IPS-18c (cell line): ENCODE measurements around the gene NR6A1.
A peak's percentile ranks its signal among the peaks of the same experiment; 100 is the strongest.
"Not testable (repeated sequence)": the region's sequence is repeated elsewhere in the genome, so short reads cannot be mapped to it uniquely, and the experiment has no call there.

Experiments
- H3K4me3 ChIP-seq: 2 replicates; pipeline ENCODE4 v1.7.0; 2013; ENCODE audit warnings: low read depth, mild to moderate bottlenecking, low read length, moderate library complexity; ENCODE audit not compliant: insufficient read depth
- H3K9me3 ChIP-seq: one replicate; pipeline ENCODE4 v1.6.1; 2013; ENCODE audit warnings: mild to moderate bottlenecking, low read length, moderate library complexity; ENCODE audit not compliant: control insufficient read depth, insufficient read depth

Gene NR6A1

DNA sequence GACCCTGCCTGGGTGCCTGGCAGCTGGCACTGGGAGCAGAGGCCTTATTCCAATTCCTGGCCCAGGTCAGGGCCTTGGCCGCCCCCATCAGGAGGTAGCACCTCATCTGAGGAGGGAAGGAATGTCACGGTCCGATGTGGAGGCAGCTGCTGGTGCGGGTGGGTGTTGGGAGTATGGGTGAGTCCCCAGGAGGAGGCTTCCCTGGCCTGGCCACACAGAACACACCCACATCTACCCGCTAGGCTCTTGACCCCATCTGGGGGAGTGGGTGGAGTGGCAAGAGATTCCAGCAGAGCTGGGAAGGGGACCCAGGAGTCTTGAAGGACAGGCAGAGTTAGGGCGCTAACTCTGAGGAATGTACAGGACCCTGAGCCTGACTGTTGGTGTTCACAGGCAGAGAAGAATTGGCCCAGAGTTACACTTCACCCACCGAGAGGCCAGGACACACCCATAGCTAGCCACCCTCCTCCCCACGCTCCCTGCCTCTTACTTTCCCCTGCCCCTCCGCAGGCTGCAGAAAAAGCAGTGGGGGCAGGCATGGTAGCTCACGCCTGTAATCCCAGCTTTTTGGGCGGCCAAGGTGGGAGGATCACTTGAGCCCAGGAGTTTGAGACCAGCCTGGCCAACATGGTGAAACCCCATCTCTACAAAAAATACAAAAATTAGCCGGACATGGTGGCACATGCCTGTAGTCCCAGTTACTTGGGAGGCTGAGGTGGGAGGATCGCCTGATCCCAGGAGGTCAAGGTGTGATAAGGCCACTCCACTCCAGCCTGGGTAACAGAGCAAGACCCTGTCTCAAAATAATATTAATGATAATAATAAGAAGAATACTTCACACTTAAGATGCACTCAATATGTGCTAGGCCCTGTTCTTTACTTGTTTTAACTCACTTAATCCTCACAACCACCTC lies 11.8 kb upstream of the NR6A1 start:
- Histone ChIP-seq H3K9me3 (no peaks in the 10 kb centered on the region), H3K4me3 (no peak overlapping the region)

DNA sequence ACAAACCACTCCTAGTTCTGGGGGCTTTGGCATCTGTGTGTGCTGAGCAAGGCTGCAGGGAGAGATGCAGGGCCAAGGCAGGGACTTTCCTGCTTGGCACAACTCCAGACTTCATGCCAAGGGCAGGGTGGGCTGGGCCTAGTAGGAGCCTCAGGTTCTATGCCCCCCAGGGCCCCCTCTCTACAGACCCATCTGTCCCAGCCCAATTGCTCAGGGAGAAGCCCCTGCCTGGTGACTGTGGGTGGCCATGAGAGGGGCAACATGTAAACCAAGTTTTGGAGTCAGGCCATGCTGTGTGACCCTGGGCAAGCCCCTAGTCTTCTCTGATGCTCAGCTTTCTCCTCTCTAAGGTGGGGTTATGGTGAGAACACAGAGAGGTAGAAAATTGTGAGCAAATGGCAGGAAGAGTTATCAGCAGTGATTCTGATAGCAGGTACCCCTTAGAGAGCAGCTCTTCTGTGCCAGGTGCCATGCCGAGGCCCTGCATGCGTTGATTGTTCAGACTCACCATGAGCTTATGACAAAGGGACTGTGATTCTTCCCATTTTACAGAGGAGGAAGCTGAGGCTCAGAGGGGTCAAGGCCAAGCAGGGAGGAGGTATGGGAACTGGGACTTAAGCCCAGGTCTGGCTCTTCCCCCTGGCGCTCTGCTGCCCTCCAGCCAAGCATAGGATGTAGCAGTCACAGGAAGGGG lies 11.0 kb upstream of the NR6A1 start:
- Histone ChIP-seq H3K9me3 (no peaks in the 10 kb centered on the region), H3K4me3 (no peak overlapping the region)

DNA sequence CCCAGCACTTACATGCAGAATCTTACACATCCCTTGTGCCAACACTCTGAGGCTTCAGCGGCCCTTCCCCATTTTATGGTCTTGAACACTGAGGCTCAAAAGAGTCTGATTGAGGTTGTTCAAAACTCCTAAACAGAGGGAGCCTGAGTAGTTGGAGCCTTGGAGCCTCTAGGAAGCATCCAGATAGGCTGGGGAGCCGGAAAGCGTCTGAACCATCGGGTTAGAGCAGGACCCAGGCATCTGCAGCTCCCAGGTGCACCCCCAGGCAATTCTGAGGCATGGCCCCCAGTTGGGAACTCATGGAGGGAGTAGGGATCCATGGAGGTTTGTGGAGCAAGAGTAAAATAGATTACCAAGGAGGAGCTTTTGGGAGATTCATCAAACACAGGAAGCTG lies 9.6 kb upstream of the NR6A1 start:
- Histone ChIP-seq H3K4me3 (no peak overlapping the region), H3K9me3 (no peaks in the 10 kb centered on the region)

DNA sequence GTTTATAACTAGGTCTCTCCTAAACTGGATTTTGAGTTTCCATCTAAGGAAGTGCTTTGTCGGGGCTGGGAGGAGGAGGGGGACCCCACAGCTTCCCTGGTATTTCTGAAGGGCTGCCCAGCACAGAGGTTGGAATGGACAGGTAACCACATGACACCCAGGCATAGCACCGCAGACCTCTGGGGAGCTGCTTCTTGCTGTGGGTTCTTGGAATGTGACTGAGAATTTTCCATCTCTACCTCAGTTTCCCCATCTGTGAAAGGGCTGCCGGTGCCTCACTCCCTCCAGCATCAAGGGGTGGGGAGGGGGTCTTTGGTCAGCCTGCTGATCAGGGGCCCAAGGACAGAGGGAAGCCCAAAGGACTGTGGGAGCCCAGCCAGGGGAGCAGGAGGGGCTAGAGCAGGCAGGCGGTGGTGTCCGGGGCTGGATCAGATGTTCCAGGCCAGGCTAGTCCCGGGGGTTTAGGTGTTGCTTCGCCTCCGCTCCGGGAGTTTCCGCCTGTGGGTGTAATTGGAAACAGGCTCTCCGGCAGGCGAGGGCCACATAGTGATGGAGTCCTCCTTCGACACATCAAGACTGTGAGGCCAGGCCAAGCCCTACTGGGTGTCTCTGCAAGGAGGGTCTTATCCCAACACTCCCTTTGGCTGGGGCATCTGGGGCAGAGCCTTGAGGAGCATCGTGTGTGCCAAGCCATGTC lies 9.1 kb upstream of the NR6A1 start:
- Histone ChIP-seq H3K4me3 (no peak overlapping the region), H3K9me3 (no peaks in the 10 kb centered on the region)

DNA sequence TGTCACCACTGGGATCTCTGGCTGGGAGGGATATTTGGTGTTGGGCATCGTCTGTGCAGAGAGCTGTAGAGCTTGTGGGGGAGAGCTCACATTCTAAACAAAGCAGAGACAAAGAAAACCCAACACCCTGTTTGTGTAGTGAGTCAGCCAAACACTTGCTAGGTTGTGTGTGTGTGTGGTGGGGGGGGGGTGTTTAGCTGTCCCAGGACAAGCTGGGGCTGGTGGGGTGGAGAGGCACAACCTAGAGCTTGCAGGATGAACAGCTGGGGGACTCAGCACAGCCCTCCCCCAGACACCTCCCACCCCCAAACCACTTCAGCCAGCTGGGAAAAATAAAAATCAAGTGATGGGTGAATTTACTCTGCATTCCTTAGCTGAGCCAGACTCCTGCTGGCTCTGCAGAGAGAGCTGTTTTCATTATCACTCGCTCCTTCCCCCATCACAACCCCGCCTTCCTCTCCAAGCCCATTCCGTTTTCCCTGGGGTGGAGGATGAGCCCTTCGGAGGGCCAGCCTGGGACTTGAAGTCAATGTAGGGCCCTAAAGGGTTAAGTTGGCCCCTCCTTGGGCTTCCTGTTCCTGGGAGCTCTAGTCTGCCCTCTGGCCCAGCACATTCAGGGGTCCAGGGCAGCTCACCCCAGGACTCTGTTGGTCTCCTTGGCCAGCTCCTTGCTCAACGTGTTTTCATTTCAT lies 8.4 kb upstream of the NR6A1 start:
- no peak overlapping the region for H3K4me3 ChIP-seq

DNA sequence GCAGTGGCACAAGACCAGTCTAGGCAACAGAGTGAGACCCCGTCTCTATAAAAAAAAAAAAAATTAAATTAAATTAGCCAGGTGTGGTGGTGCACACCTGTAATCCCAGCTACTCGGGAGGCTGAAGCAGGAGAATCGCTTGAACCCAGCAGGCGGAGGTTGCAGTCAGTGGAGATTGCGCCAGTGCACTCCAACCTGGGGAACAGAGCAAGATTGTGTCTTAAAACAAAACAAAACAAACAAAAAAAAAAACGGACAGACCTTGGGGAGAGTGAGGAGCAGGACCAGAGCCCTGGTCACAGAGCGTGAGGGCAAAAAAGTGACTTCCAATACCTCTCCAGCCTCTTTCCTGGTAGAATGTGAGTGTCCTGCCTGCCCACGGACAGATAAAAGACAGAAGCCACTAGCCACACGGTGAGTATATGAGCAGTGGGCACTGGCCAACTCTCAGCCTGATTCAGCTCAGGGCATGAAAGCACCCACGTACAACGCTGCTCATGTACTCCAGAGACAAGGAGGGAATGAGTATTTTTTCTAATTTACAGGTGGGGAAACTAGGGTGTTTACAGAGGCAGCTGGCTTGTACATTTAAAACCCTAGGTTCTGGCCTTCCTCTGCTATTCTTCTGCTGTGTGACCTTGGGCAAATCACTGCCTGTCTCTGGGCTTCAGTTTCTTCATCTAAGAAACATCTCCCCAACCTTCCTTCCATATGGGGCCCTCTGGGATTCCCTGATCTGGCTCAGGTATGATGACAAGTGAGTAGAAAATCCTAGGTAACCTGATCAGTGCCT lies 7.7 kb upstream of the NR6A1 start:
- Histone ChIP-seq H3K4me3 (no peak overlapping the region), H3K9me3 (no peaks in the 10 kb centered on the region)

More for the DNA sequence above, 8.4 kb upstream of the NR6A1 start:
- H3K9me3 ChIP-seq: no peaks in the 10 kb centered on the region

DNA sequence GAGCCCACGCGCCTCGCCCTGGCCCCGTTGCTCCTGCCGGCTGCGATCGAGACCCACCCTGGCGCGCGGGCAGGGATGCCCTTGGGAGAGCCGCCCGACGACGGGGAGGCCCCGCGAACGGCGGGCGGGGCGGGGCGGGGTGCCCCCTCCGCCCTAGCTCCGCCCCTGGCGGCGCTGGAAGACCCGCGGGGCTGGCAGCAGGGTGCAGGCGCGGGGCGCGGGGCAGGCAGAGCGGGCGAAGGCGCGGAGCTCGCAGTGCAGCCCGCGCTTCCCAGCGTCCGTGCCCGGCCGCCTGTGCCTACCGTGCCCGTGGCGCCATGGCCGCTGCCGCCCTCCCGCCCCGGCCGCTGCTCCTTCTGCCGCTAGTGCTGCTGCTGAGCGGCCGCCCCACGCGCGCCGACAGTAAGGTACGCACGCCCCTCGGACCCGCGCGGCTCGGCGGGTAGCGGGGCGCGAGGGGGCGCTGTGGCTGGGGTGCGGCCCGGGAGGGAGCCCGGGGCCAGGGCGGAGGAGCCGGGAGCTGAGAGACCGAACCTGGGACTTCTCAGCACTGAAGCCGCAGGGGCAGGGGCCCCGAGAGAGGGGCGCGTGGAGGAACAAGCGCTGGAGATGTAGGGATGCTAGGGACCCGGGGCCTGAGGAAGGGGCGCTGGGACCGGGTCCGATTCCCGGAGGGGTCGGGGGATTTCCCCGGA lies 6.0 kb upstream of the NR6A1 start, which contains the start of gene OLFML2A:
Gene OLFML2A (plus strand): TSS at position 180 of the 695 bp plus-strand sequence. CDS start 138 bp downstream, at position 318.
- H3K4me3 ChIP-seq: peak within 1 kb of the TSS; percentile 62
- H3K9me3 ChIP-seq: no peaks in the 10 kb centered on the region

DNA sequence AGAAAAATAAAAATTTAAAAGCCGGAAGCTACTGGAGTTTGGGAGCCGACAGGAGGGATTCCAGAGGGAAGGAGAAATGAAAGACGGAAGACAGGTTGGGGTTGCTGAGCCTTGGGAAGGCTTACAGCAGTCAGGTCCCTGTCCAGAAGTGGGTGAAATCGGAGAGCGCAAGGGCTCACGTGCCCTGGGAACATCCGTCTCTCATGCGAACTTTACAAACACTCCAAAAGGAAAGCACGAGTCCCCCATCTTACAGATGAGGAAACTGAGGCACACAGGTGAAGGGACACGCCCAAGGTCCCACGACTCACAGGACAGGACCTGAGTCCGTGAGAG lies 5.5 kb upstream of the NR6A1 start:
- peak overlapping the region; percentile 62 for H3K4me3 ChIP-seq
- H3K9me3 ChIP-seq: no peaks in the 10 kb centered on the region

DNA sequence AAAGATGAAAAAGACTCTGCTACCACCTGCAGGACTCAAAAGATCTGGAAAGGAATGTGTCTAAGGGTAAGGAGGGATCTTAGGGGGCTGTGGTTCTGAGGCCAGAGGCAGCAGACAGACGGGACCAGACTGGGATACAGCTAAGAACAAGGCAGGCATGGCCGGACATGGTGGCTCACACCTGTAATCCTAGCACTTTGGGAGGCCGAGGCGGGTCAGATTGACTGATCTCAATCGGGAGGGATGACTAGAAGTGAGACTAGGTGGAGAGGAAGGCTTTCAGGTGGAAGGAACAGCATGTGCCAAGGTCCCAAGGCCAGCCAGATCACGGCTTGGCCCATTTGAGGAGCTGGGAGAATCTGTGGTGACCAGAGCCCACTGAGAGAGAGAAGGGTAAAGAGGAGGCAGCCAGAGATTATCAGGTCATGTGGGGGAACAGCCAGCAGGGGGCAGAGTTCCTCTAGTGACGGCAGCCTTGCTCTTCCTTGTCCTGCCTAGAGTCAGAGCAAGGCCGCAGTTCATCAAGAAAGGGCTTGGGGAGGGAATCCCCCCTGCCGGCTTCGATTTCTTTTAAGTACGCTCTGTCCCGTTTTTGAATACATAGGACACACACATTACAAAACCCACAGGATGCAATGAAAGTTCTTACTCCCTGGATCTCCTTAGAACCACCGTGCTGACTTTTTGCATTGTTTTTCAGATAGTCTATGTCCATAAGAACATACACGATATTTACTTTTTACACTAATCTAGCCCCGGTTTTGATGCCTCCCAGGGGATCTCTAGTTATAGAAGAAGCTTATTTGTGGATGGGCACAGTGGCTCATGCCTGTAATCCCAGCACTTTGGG lies 3.2 kb upstream of the NR6A1 start:
- H3K9me3 ChIP-seq: no peaks in the 10 kb centered on the region
- no peak overlapping the region for H3K4me3 ChIP-seq

DNA sequence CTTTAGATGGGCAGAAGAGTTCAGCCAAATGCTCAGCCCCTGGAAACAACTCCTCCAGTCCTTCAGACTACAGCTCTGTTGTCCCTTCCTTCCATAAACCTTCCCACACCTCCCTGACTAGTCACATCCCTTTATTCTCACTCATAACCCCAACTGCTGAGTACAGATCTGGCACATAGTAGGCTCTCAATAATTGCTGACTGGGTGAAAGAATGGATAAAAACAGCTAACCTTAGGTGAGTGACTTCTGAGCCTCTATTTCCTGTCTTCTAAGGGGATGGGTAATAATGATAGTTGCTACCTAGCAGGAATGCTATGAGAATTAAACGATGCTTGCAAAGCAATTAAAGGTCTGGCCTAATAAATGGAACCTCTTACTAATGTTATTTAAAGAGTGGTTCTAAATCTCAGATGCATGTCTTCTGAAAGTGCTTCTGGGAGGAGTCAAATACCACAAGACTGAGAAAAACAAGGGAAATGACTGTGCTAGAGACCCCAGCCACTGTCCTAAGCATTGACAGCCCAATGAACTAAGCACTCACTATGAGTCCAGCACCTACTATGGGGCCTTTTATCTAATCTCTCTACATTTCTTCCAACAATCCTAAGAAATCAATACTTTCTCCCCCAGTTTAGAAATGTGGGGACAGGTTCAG lies 2.5 kb upstream of the NR6A1 start:
- Histone ChIP-seq H3K9me3 (no peaks in the 10 kb centered on the region), H3K4me3 (no peak overlapping the region)

DNA sequence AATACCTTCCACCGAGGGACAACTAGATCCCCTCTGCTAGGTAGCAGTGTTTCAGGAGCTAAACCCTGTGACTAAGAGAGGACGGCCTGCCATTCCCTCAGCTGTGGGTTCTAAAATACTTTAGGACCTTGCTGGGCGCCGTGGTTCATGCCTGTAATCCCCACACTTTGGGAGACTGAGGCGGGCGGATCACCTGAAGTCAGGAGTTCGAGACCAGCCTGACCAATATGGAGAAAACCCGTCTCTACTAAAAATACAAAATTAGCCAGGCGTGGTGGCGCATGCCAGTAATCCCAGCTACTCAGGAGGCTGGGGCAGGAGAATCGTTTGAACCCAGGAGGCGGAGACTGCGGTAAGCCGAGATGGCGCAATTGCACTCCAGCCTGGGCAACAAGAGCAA lies 1.8 kb upstream of the NR6A1 start:
- not testable (repeated sequence) for H3K4me3 ChIP-seq, H3K9me3 ChIP-seq

DNA sequence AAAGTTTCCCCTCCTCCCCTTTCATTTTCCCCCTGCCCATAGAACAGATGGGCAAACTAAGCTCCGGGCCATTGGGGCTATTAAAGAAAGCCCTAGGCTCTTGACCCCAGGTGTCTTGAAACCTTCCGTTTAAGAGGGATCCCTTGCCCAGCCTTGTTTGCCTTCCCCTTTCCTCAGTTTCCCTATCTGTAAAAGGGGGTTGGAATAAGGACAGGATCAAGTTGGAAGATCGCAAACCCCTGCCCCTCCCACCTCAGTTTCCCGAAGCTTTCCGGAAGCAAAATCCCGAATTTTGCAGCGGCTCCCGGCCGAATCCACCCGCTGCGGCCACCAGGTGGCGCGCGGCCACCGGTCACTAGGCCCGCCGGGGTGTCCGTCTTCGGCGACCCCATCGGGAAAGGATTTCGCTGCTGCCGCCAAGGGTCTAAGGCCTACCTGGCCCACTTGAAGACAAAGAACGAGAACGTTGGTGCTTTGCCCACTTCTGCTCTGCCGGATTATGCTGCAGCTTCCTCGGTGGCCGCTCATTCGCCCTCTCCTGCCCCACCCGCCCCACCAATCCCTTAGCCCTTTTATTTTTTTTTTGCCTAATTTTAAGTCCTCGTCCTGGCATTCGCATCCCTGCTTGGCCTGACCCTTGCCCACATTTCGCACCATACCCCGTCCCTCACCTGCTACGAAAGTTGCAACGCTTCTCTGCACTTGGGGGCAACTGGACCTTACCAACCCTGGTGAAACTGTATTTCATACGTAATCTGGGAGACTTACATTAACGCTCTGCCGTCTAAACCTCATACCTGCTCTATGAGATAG lies 962 bp upstream of the NR6A1 start:
- peak overlapping the region; percentile 57 for H3K4me3 ChIP-seq

DNA sequence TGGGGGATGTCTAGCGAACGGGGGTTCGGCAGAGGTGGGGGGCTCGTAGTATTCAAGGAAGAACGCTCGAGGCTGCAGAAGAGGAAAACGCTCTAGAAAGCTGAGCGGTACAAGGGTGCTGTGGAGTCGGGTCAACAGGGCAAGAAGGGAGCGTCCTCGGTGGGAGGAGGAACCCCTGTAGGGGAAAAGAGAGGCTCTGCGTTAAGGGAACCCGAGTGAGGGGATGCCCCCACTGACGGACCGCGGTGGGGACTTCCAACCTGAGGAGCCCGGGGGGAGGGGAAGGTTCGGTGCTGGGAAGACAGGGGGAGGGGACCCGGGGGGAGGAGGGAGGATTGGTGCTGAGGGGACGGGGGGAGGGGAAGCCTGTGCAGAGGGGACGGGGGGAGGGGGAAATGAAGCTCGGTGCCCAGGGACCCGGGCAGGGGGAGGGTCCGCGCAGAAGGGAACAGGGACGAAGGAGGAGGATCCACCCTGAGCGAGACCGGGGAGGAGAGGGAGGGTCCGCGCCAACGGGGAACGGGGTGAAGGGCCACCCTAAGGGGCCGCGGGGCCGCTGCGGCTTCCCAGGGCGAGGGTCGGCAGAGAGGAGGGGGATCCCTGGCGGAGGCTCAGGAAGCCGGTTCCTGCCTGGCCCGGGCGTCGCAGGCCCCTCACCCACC lies 621 bp downstream of the NR6A1 start:
- Histone ChIP-seq H3K4me3 (peak overlapping the region; percentile 75), H3K9me3 (no peaks in the 10 kb centered on the region)

More for the DNA sequence above, 962 bp upstream of the NR6A1 start:
- H3K9me3 ChIP-seq: no peaks in the 10 kb centered on the region
